ENCODE data around the gene TATDN3.
"Not testable (repeated sequence)": the region's sequence is repeated elsewhere in the genome, so short reads cannot be mapped to it uniquely, and the experiment has no call there.

TATDN3 gene

DNA sequence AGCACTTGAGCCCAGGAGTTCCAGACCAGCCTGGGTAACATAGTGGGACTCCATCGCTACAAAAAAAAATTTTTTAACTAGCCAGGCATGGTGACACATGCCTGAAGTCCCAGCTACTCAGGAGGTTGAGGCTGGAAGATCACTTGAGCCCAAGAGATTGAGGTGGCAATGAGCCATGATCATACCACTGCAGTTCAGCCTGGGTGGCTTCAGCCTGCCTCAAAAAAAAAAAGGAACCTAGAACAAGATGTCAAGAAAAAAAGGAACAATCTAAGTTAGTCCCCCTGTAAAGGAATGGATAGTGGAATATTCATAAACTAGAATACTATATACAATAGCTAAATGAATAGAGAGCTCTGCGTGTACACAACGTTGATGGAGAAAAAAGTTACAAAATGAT is 14.5 kb upstream of the TATDN3 start:
- FAIRE-seq: no peak

DNA sequence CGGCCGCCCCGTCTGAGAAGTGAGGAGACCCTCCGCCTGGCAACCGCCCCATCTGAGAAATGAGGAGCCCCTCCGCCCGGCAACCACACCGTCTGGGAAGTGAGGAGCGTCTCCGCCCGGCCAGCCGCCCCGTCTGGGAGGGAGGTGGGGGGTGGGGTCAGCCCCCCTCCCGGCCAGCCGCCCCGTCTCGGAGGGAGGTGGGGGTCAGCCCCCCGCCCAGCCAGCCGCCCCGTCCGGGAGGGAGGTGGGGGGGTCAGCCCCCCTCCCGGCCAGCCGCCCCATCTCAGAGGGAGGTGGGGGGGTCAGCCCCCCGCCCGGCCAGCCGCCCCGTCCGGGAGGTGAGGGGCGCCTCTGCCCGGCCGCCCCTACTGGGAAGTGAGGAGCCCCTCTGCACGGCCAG is 12.6 kb upstream of the TATDN3 start:
- not testable (repeated sequence) for FAIRE-seq

DNA sequence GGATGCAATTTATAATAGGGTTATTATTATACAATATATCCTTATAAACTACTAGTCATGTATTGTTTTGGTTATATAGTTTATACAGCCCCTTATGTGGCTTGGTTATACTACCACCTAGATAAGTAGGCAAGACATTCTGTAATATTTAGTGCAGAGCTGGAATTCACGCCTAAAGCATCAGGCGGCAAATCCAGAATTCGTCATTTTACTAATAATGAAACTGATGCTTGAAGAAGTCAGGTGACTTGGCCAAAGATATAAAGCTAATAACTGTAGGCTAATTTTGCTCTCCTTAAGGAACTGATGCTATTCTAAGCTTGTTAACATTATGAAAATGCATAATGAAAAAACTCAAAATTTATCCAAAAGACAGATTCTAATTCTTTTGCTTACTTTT is 10.9 kb upstream of the TATDN3 start:
- FAIRE-seq: no peak

DNA sequence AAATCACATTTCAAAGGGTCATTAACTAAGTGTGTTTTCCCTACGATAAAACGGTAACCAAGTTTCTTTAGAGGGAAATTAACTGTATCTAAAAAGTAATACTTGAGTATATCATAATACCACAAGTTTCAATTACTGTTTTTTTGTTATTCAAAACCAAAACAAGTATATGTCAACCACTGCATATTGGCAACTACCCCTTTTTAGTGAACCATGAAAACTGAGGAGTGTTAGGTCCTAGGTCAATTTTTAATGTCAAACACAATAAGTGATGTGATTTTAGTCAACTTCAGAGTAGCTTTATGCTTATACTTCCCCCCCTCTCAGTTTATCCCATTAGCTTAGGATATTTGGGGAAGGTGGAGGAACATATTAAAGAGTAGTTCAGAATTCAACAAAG is 10.5 kb upstream of the TATDN3 start:
- no peak for FAIRE-seq

DNA sequence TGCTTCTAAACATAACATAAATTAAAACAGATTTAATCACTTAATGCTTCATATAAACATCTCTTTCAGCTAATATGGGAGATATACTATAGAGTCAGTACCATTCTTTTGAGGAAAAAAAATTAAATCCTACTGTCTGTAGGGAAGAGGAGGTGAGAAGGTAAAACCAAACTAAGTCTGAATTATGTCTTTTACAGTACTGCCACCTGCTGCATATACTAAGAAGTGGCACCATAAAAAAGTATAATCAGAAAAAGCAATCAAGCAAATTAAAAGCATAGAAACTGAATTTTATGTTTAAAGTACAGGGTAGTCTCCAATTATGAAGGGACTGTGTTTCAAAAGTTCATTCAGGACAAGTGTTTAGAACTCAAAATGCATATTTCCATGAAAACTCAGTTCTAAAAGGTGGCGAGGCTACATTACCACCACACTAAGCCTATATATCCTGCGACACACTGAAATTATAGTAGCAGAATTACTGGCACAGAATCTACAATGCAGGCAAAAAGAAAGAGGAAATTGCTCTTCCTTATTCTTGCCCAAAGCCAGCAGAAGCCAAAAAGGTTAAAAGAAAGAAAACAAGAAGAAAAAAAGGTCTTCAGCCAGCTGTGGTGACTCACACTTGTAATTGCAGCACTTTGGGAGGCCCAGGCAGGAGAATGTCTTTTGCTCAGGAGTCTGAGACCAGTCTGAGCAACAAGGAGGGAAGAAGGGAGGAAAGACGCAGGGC is 9.1 kb upstream of the TATDN3 start:
- FAIRE-seq: peak; percentile 69

DNA sequence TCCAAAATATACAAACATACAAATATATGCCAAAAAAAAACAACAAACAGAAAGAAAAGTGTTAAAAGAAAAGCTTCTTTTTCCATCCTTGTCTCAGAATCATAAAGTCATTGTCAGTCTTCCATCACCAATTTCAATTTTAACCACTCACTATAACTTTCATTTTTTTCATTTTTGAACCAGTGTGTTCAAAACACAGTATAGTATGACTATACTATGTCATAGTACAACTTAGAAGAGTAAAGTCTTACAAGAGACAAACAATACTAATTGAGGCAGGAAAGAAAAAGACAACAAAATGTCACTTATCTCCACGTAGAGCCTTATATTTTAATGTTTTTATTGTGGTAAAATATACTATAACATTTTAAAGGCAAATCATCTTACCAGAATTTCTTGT is 7.7 kb upstream of the TATDN3 start:
- FAIRE-seq: no peak

DNA sequence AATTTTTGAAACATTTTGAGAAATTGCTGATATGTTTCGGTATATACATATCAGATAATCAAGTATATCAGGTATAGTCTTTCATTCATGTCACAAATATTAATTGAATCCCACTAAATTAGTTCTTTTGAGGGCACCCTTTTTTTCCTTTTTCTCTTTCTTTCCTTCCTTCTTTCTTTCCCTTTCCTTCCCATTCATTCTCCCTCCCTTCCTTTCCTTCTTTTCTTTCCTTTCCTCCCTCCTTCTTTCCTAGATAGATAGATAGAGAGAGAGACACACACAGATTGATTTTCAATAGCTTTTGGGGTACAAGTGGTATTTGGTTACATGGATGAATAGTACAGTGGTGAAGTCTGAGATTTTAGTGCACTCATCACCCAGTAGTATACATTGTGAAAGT is 5.8 kb upstream of the TATDN3 start:
- FAIRE-seq: no peak

DNA sequence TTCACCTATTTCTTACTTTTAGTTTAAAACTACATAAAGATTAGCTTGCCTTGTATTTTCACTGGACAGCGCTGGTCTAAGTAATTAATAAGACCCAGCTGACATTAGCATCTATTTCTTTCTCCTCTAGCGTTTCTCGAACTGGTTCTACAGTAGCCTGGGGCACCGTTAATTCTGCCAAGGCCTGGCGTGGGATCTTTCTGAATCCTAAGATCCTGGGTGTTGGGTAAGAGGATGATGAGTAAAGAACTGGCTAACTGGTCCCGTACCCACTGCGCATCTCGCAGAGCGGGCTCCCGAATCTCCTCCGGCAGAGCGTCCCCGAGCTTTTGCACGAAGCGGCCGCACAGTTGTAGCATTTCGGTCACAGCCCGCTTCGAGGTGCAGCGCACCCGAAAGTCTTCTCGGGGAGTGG is 426 bp upstream of the TATDN3 start:
- FAIRE-seq: no peak

DNA sequence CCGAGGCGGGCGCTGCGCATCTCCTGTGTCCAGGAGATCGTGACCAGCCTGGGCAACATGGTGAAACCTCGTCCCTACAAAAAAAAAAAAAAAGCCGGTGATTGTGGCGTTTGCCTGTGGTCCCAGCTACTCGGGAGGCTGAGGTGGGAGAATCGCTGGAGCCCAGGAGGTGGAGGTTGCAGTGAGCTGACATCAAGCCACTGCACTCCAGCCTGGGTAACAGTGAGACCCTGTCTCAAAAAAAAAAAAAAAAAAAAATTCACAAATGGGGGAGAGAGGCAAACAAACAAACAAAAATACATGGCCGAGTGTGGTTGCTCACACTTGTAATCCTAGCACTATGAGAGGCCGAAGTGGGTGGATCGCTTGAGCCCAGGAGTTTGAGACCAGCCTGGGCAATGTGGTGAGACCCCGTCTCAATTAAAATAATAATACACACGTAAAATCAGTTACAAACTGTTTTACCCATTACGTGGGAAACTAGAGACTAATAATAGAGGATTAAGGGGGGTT is 758 bp downstream of the TATDN3 start:
- no peak for FAIRE-seq

DNA sequence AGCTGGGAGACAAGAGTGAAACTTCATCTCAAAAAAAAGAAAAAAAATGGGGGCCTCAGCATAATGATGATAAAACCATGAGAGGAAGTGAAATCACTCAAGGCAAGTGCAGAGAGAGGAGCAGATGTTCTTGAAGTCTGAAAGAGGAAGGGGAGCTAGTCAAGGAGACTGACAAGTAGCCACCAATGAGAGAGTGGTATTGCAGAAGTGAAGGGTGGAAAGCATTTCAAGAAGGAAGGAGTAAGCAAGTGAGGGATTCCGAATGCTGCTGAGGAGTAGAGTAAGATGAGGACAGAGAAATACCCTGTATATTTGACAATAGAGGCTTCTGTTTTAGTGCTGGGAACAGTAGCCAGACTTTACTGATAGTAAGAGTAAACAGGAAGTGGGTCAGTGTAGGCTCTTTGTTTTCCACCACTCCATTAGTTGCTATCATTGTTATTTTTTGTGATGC is 2.9 kb downstream of the TATDN3 start:
- FAIRE-seq: no peak

DNA sequence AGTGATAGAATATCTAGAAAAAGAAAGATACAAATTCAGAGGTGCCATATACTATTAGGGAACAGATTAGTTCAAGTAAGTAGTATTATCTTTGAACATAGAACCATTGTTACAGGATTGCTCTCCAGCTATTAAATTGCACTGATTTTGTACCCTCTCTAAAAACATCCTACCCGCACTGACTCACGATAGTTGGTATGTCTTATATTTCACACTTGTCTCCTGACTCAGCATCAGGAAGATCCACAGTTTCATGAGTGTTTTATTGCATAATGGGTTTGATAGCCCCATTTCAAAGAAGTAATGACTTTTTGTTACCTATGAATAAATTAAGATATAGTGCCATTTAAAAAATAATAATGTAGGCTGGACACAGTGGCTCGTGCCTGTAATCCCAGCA is 6.0 kb downstream of the TATDN3 start:
- FAIRE-seq: no peak

DNA sequence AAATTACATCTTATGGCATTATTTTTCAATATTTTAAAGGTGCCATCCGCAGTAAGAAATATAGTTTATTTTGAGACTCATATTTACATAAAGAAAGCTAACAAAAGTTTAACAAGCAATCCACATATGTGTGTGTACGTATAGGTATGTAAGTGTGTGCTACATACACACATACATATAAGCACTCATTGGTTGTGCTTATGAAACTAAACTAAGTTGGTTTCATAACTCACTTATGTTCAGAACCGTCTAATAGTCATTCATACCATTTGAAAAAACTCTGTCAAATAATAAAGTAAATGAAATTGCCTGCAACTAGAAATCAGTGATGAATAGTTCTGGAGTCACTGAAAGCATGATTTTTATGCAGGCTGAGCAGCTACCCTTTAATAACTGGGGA is 14.1 kb downstream of the TATDN3 start:
- FAIRE-seq: no peak

DNA sequence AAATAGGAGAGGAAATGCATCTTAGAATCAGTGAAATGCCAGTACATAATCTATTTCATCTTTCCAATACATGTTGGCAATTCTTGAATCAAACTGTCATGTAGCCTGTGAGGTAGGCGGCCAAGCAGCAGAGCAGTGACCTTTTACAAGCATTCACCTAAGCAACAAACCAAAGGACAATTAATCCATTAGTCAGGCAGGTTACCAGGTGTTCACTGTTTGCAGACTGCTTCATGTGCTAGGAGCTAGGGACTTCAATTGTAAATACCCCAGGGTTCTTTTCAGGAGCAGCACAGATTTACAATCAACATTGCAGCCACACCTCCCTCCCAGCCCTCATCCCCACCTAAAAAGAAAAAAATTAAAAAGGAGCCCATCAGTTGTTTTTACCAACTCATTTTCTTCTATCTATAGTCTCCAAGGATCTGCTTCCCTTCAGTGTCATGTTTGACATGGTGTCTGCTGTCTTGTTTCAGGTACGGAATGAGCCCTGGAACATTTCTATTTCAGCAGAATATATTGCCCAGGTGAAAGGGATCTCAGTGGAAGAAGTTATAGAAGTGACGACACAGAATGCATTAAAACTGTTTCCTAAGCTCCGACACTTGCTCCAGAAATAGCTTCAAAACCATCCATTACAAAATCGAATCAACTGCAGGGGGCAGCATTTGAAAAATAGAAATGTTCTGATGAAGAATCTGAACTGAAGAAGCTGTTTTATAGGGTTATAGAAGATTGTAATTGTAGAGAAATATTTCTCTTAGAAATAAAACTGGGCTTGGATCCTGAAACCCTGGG is 23.0 kb downstream of the TATDN3 start:
- no peak for FAIRE-seq

DNA sequence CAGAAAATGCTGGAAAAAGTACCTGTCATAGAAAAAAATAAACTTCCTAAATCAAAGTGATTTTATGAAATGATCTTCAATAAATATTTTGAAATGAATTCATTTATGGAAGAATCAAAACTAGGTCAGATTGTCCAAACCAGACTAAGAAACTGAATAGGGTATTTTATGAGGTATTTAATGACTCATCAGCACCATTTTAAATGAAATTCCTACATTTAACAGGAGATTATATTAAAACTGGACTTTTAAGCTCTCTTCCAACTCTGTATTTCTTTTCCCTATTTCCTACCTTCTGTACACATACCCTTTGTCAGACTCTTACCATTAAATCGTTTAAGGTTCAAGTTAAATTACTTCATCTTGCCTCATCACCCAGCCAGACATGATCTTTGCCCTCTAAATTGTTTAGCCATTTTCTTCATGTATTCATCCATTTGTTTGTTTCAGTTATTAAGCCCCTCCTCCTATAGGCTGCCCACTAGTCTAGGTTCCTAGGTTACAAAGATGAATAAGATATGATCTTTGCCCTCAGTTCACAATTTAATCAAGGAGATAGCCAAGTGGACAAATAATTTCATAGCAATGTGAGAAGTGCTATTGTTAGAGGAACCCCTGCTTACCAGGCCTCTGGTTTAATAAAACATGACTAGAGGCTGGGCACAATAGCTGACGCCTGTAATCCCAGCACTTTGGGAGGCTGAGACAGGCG is 25.0 kb downstream of the TATDN3 start:
- no peak for FAIRE-seq

DNA sequence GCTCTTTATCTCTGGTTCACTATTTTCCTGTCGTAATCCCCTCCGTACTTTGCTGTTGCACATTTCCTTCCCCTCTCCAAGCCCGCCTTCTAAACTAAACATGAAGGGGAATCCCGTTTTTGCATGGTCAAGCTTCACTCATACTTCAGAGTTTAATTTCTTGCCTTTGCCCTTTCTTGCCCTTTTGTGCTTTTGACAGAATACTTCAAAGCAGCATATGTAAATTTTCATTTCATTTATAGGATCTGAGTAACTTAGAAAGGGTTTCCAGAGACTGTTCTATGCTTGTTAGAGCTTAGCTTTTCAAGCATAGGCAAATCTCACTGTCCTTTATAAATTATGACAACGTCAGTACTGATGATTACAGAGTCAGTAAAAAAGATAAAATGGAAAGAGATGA is 28.0 kb downstream of the TATDN3 start:
- FAIRE-seq: no peak

DNA sequence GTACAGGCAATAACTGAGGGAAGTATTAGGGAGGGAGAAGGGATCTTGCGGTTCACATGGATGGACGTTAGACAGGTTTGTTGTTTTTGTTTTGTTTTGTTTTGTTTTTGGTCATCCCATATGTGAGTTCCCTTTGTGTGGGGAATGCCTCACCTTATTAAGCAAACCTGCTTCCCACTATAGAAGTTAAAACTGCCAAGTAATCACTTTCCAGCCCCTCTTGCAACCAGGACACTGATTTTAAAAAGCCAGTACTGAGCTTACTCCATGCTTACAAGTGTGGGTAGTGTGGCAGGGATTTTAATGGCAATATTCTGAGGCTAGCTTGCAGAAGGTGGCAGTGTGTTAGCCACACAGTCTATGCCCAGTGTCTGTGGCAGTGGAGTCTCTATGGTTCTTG is 29.3 kb downstream of the TATDN3 start:
- FAIRE-seq: no peak

DNA sequence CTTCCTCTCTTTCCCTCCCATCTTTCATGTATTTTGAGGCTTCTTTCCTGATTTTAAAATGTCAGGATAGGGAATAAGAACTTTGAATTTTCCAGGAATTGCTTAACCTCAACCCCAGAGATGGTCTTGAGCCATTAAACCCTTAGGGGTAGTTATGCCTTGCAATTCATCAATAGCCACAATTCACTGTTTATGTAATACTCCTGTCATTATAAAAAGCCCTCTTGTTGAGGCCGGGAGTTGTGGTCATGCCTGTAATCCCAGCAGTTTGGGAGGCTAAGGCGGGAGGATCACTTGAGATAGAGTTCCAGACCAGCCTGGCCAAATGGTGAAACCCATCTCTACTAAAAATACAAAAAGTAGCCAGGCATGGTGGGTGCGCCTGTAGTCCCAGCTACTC is 31.3 kb downstream of the TATDN3 start:
- FAIRE-seq: no peak

DNA sequence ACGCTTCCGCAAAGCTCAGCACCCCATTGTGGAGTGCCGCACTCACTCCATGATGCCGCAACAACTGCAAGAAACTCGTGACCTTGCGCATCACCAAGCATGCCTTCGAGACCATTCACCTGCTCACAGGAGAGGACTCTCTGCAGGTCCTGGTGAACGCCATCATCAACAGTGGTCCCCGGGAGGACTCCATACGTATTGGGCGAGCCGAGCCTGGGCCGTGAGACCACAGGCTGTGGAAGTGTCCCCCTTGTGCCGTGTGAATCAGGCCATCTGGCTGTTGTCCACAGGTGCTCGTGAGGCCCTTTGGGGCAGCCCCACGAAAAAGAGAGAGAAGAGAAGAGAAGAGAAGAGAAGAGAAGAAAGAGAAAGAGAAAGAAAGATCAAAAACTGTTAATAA is 32.5 kb downstream of the TATDN3 start:
- no peak for FAIRE-seq

DNA sequence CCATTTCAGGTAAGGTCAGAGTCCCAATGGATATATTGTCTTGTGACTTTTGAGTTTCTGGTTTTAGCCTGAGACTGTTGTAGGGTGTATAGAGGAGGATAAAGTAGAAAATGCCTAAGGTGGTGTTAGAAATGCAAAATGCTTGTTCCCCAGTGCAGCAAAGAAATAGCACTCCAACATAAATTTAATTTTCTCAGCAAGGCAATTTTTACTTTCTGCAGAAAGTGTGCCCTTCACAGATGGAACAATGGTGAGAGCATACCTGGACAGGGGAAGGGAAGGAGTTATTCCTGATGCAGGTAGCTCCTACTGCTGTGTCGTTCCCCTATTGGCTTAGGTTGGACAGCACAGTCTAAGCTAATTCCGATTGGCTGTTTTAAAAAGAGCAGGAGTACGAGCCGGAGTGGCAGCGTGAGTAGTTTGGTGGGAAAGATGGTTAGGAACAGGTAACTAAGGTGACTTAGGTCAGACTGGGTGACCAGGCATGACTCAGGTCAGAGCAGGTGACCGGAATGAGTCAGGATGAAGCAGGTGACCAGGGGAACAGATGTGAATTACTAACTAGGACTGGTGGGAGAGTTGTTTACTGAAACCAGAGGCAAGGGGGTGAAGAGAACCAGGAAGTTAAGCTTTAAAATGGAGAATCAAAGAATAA is 34.2 kb downstream of the TATDN3 start:
- FAIRE-seq: no peak

DNA sequence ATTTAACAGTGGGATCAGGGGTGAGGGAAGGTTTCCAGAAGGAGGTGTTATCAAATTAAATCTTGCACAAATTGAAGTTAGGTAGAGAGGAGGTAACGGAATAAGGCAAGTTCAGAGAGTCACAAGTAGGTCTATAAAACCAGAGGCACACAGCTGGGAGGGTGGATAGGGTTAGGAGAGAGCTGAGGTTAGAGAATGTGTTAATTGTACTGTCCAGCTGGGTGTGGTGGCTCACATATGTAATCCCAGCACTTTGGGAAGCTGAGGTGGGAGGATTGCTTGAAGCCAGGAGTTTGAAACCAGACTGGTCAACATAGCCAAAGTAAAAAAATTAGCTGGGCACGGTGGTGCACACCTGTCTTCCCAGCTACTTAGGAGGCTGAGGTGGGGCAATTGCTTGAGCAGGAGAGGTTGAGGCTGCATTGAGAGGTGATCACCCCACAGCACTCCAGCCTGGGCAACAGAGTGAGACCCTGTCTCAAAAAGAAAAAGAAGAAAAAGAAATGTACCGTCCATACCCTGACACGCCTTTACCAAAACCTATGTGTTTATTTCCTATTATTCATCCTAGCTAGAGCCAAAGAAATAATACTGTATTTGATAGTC is 35.6 kb downstream of the TATDN3 start:
- FAIRE-seq: no peak

DNA sequence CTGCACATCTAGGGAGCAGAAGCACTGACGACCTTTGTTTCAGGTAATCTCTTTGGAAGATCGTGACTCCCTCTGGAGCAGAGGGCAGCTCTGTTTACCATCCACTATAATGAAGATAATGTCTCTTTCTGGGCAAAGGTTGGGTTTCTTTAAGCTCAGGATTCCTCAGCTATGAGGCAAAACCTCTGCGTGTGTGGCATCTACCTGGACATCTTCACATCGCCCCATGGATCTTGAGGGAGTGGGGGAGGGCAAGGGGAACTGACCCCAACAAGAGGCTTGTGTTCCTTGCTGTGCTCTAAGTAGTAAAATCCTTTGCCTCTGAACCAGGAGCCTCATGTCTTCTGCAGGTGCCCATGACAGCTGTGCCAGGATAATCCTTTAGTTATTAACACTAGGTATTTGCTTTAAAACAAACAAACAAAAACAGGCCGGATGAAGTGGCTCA is 36.2 kb downstream of the TATDN3 start:
- FAIRE-seq: no peak

DNA sequence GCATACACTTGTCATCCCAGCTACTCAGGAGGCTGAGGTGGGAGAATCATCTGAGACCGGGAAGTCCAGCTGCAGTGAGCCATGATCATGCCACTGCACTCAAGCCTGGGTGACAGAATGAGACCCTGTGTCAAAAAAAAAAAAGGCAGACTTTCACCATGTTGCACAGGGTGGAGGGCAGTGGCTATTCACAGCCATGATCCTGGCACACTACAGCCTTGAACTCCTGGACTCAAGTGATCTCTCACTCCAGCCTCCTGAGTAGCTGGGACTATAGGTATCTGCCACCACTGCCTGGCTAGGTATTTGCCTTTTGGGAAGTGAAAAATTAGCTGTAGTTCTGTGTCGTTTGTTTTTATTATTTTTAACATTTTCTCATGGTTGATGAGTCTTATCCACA is 36.7 kb downstream of the TATDN3 start:
- FAIRE-seq: no peak
